Testis (tissue), 3 donors: Measurements from ENCODE around the gene RAB5A. TPM values are rescaled to one million over a fixed set of nuclear protein-coding genes. Genes with fewer than 3 reads are reported as not detected.

ENCODE experiments used
- DNase-seq: peaks from one replicate; pipeline ENCODE4 v3.0.0-alpha.2; 2019
- H3K27ac ChIP-seq, 2 donors: fragments of 200-600 bp; sonication (generic); one replicate each; pipeline ENCODE4 v1.5.1; 2019
- H3K27me3 ChIP-seq: fragments of 200-600 bp; sonication (generic); one replicate; pipeline ENCODE4 v1.5.1; 2019
- H3K36me3 ChIP-seq: fragments of 200-600 bp; sonication (generic); one replicate; pipeline ENCODE4 v1.5.1; 2017; ENCODE audit warnings: low read depth; ENCODE audit errors: missing control alignments
- H3K4me1 ChIP-seq: fragments of 200-600 bp; sonication (generic); one replicate; pipeline ENCODE4 v1.5.1; 2019
- H3K4me3 ChIP-seq, 2 donors: fragments of 200-600 bp; sonication (generic); one replicate each; pipeline ENCODE4 v1.5.1; 2017 to 2019
- H3K9me3 ChIP-seq: fragments of 200-600 bp; sonication (generic); one replicate; pipeline ENCODE4 v1.5.1; 2017
- POLR2A ChIP-seq: fragments of 450-650 bp; IDR thresholded peaks from one replicate; pipeline ENCODE4 v1.6.1; 2017; ENCODE audit warnings: antibody characterized with exemption, mild to moderate bottlenecking, moderate library complexity
- WGBS, 2 donors: methylation state at CpG; one replicate each; pipeline ENCODE4 v1.1.5; 2018; 5-methylcytosine and 5-hydroxymethylcytosine counted together
- intact Hi-C: fragments of 100-400 bp; cut with DNase I; formaldehyde crosslinking; loops from one replicate; pipeline ENCODE4 v1.15.1; 2023; ENCODE audit warnings: low total_unique reads
- polyA plus RNA-seq: library from polyadenylated mRNA; stranded (reverse); fragments of 350-450 nt; fragmentation: Illumina TruSeq; extraction: RNeasy Lipid Tissue Mini Kit (QIAGEN cat#74804); gene quantifications from one replicate; pipeline ENCODE4 v1.2.3, GENCODE V29; 2014; ENCODE audit warnings: low read depth, low replicate concordance; ENCODE audit not compliant: insufficient read depth
- total RNA-seq, 2 donors: library from RNA; depleted of rRNA; stranded (reverse); fragments of >200 nt; gene quantifications; one replicate each; pipeline ENCODE4 v1.2.3, GENCODE V29; 2016
- TF ChIP-seq, protein P1 (sequence below), 3 experiments: fragments of 450-650 bp in 2 of 3; fragments of 200-600 bp in 1 of 3; sonication (generic) in 1 of 3; IDR thresholded peaks; one replicate each; pipeline ENCODE4 v1.5.1; 2016 to 2019; ENCODE audit warnings: antibody characterized with exemption in 3 of 3, mild to moderate bottlenecking in 2 of 3, moderate library complexity in 1 of 3

Gene RAB5A
- total and polyA plus RNA-seq, 3 donors from 2014 or later: 43.4 to 62.6 (median 55.6) TPM

DNA sequence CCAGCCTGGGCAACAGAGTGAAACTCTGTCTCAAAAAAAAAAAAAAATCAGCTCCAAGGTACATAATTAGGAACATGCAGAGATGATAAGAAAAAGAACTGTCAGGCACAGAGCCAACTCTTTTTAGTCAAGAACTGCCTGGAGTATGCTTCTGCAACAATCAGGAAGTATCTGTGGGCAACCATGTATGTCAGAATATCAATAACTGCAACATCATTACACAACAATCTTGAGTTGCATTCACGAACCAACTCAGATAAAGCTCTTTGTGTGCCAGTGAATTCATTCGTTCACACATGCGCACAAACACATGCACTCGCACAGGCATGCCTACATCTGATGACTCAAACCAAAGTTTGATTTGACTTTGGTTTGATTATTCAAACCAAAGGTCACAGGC, 45.0 kb upstream of the RAB5A start:
- no peak overlapping the region for H3K4me3 ChIP-seq
- WGBS, 2 donors: 75 to 79% methylated on average over 4 of the region's 4 CpGs
- H3K27me3 ChIP-seq: no peaks in the 10 kb centered on the region
- no peaks in the 10 kb centered on the region for H3K4me1 ChIP-seq
- H3K36me3 ChIP-seq: no peaks in the 10 kb centered on the region
- intact Hi-C loops: no loop called here
- H3K27ac ChIP-seq: no peak overlapping the region
- no peak for DNase-seq
- TF ChIP-seq POLR2A: no peak
- H3K9me3 ChIP-seq: no peaks in the 10 kb centered on the region

GRCh38 chr3:19903649-19904048, 43.2 kb upstream of the RAB5A start:
- Histone ChIP-seq H3K36me3 (no peaks in the 10 kb centered on the region), H3K4me3 (no peak overlapping the region), H3K27me3 (no peaks in the 10 kb centered on the region), H3K27ac (no peak overlapping the region), H3K9me3 (no peaks in the 10 kb centered on the region), H3K4me1 (no peaks in the 10 kb centered on the region)
- 72 to 94% methylated on average over 2 of the region's 2 CpGs for WGBS, 2 donors
- no peak for TF ChIP-seq POLR2A
- TF ChIP-seq, protein P1, sequence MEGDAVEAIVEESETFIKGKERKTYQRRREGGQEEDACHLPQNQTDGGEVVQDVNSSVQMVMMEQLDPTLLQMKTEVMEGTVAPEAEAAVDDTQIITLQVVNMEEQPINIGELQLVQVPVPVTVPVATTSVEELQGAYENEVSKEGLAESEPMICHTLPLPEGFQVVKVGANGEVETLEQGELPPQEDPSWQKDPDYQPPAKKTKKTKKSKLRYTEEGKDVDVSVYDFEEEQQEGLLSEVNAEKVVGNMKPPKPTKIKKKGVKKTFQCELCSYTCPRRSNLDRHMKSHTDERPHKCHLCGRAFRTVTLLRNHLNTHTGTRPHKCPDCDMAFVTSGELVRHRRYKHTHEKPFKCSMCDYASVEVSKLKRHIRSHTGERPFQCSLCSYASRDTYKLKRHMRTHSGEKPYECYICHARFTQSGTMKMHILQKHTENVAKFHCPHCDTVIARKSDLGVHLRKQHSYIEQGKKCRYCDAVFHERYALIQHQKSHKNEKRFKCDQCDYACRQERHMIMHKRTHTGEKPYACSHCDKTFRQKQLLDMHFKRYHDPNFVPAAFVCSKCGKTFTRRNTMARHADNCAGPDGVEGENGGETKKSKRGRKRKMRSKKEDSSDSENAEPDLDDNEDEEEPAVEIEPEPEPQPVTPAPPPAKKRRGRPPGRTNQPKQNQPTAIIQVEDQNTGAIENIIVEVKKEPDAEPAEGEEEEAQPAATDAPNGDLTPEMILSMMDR (IDR thresholded peaks at IDR 0.05): no peak
- intact Hi-C loops: no loop called here
- no peak for DNase-seq

GRCh38 chr3:19907523-19907922, 39.4 kb upstream of the RAB5A start:
- Histone ChIP-seq H3K27ac (no peak overlapping the region), H3K27me3 (no peaks in the 10 kb centered on the region), H3K4me3 (no peak overlapping the region), H3K36me3 (no peaks in the 10 kb centered on the region), H3K4me1 (no peaks in the 10 kb centered on the region), H3K9me3 (no peaks in the 10 kb centered on the region)
- no peak for DNase-seq
- 90 to 95% methylated on average over 3 of the region's 3 CpGs for WGBS, 2 donors
- intact Hi-C loops: no loop called here
- TF ChIP-seq, protein P1 (IDR thresholded peaks at IDR 0.05): no peak
- no peak for TF ChIP-seq POLR2A

DNA sequence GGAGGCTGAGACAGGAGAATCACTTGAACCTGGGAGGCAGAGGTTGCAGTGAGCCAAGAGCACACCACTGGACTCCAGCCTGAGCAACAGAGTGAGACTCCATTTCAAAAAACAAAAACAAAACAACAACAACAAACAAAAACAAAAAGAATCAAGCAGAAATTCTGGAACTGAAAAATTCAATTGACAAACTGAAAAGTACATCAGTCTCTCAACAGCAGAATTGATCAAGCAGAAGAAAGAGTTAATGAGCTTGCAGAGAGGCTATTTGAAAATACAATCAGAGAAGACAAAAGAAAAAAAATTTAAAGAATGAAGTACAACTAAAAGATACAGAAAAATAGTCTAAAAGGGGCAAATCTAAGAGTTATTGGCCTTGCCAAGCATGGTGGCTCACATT, 35.4 kb upstream of the RAB5A start:
- no peak for TF ChIP-seq POLR2A
- TF ChIP-seq, protein P1 (IDR thresholded peaks at IDR 0.05): no peak
- Histone ChIP-seq H3K9me3 (no peaks in the 10 kb centered on the region), H3K36me3 (no peaks in the 10 kb centered on the region), H3K4me3 (no peak overlapping the region), H3K27me3 (no peaks in the 10 kb centered on the region), H3K27ac (no peak overlapping the region), H3K4me1 (no peaks in the 10 kb centered on the region)
- intact Hi-C loops: no loop called here
- DNase-seq: no peak

DNA sequence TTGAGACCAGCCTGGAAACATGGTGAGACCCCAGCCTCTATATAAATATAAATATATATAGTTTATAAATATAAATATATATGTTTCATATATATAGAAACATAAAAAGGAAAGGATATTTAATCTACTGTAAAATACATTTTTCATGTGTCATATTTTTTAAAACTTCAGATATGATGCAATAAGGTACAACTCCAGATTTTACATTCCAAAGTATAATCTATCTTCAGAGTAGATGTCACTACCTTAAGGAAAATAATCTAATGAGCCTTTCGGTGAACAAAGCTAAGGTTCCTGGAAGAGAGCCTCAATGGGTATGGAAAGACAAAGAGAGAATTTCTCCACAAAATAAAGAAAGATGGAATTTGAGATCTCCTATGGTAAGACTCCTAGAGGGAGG, 29.7 kb upstream of the RAB5A start:
- TF ChIP-seq, protein P1 (IDR thresholded peaks at IDR 0.05): no peak
- no peak for TF ChIP-seq POLR2A
- Histone ChIP-seq H3K27me3 (no peaks in the 10 kb centered on the region), H3K36me3 (no peaks in the 10 kb centered on the region), H3K4me1 (no peaks in the 10 kb centered on the region), H3K27ac (no peak overlapping the region), H3K4me3 (no peak overlapping the region), H3K9me3 (no peaks in the 10 kb centered on the region)
- intact Hi-C loops: no loop called here
- 81 to 100% methylated on average over 1 of the region's 1 CpG for WGBS, 2 donors
- no peak for DNase-seq
